GM18498 (cell line): ENCODE measurements around the gene LTBP2.

Experiments
- ATAC-seq: cut with Tn5 transposase; IDR thresholded peaks from one replicate; pipeline ENCODE4 v1.9.1; 2021; ENCODE audit warnings: mild to moderate bottlenecking, moderate library complexity; ENCODE audit not compliant: unreplicated experiment

Gene LTBP2

DNA sequence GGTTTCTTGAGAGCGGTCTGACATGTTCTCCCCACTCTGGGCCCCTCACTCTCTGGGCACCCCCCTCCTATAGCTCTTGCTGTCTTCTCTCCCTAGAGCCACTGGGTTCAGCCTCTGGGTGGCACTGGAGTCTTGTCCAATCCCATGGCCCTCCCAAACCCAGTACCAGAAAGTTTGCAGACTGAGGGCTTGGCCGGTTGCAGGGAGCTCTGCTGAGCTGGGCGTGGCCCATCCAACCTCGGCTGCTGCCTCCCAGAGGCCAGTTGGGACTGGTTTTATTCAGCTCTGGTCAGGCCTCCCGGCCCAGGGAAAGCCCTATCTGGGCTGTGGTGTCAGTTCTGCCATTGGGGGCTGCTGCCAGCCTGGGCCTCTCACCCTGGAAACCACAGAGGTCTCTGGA is 80.6 kb downstream of the LTBP2 start:
- no peak for ATAC-seq

DNA sequence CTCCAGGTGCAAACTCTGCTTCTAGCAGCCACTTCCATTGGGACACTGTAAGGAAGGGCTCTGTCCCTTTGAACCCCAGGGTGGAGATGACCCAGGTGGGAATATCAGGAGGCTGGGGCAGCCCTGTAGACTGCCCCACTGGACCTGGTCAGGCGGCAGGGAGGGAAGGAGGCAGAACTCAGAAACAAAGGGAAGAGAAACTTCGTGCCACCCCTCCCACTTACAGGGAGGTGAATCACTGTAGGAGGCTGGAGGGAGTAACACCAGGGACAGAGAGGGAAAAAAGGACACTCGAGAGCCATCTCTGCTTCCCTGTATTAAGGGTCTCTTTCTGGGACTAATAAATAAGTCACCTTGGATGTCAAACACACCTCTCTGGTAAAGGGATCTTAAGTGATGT is 81.0 kb downstream of the LTBP2 start:
- no peak for ATAC-seq

DNA sequence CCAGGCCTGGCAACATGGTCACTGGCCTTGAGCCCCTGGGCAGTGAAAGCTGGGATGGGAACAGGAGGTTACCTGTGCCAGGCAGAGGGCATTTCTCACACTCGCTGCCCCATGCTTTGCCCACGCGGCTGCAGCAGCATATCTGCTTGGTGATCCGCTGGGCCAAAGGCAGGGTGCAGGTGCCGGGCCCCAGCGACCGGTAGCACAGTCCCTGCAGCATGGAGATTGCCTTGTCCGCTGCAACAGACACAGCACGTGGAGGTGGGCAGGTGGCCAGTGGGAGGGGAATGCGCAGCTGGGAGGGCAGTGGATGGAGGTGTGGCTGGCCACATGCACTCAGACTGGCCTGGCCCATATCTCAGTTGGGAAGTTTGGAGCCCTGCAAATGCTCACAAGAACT is 83.2 kb downstream of the LTBP2 start:
- ATAC-seq: no peak

DNA sequence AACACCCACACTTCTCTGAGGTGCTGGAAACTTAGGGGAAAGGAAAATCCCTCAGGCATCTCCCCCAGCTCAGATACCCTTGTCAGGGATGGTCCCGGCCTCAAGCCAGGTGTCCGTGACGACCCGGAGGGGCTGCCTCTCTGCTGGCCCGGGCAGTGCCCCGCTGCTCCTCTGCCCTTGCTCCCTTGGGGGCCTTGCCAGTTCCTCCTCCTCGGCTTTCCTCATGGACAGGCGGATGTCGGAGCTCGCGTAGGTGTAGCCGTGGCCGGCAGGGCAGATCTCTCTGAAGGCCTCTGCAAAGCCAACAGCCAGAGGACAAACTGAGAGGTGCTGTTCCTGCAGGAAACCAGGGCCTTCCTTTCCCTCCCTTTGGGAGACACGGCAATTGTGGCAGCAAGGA is 83.6 kb downstream of the LTBP2 start:
- ATAC-seq: no peak

DNA sequence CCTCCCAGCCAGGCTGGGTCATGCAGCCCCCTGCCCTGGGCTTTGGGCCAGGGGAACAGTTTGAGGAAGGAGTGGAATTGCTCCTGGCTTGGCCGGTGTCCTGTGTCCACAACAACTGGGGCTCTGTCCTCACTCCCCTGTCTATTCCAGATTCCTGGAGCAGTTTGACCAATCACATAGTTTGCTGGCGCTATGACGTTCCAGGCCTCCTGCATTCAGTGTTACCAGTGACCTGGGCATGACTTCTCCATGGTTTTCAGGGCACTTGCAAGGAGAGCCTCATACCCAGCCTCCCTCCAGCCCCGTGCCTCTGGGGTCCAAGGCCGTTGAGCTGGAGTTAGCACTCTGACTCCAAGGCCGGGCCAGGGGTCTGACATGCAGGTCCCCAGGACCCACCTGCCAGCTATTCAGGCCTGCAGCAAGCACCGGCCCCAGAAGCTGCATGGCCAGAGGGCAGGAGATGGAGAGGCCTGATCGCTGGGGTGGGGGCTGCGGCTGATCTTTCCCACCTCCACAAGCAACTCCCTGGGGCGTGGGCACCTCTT is 84.2 kb downstream of the LTBP2 start:
- no peak for ATAC-seq

DNA sequence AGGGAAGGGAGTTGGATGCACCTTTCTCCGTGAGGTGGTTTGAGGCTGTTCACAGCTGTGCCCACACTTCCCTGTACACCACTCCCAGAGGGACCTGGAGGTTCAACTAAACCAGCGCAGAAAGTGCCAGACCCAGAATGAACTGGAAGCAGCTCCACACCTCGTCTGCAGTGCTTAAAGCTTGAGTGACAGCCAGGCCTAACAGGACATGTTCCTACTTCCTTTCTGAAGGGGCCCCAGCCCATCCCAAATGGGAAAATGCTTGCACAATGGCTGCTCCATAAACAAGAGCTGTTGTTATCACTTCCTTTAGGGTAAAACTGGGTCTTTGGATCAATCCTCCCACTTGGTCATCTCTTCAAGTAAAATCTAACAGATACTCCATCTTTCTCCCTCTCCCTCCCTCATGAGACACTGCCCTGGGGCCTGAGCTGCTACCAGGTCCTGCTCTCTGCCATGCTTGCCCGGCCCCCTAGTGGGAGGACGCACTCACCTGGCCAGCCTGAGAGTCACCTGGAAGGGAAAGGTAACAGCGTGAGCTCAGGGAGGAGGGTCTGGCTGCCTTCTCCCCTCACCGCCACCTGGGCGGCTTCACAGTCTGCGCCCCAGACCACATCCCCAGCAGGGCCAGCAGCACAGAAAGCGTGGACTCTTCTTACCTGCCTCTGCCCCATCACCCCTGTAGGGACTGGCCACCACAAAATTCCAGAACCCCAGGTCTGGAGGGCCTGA is 85.0 kb downstream of the LTBP2 start:
- no peak for ATAC-seq

DNA sequence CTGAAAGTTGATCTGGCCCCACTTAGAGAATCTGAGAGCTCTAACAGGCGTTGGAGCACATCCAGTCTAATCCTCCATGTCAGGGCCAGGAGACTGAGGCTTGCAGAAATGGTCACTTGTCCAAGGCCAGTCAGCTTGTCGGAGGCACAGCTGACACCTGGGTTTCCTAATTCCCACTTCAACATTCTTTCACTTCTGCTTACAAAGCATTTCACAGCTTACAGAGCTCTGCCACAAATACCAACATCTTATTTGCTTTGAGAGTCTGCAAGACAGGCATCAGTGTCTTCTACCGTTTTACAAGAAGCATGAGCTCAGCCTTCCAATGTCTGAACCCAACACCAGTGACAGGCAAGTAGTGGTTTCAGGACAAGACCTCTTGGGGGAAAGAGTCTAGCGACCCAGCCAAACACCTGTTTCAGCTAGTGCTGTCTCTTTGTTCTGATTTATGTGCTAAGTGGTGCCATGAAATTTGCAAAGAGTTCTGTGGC is 86.6 kb downstream of the LTBP2 start:
- ATAC-seq: no peak

DNA sequence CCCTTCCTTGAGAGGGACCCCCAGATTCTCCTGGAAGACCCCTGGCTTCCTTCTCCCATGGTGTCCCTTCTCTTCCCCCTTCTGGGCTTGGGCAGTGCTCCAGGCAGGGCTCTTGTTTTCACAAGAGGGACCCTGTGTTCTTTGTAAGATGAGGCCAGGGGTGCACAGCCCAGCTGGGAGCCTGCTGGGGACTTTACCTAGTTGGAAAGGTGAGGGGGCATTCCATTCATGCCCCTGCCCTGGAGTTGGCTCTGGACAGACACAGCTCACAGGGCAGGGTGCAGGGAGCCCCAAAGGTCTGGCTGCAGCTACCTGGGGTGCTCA is 87.3 kb downstream of the LTBP2 start:
- no peak for ATAC-seq

DNA sequence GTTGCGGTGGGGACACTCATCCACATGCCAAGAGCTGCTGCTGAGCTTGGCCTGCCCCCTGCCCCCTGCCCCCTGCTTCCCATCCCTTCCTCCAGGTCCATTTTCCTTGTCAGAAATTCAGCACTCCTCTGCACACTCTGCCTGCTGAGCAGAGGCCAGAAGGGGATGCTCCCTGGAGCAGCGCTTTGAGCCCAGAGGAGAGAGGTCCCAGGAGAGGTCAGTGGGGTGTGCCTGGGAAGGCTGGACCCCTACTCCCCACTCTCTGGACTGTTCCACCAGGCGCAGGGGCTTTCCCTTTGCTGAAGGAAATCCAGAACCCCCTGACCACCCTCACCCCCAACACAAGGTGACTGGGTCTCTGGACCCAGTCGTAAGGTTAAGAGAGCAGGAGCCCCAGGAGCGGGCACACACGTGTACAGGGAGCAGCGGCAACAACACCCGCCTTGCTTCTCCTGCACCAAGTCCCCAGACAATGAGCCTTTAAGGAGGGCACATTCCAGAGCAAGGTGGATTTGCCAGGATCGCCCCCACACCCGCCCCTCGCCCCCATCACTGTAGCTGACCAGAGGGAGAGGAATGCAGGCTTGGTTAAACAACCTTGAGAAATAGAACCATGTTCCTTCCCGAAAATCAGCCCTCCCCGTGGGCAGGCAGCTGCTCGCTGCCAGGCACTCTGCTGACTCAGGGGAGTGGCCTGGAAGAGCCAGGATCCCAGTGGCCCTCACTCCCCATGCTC is 87.8 kb downstream of the LTBP2 start:
- no peak for ATAC-seq

DNA sequence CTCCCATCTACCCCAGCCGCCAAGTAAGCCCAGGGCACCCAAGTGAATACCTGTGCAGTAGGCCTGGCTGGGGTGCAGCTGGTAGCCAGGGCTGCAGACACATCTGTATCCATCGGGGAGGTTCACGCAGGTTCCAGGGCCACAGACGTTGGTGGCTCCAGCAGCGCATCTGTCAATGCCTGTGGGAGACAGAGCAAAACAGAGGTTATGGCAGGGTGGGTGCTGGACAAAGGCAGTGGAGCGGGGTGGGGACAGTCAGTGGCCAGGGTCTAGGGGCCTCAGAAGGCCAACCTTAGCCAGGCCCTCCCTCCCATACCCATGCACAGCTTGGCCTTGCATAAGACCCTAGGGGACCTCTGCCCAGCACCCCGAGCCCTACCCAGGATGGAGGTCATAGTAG is 89.3 kb downstream of the LTBP2 start:
- ATAC-seq: no peak

DNA sequence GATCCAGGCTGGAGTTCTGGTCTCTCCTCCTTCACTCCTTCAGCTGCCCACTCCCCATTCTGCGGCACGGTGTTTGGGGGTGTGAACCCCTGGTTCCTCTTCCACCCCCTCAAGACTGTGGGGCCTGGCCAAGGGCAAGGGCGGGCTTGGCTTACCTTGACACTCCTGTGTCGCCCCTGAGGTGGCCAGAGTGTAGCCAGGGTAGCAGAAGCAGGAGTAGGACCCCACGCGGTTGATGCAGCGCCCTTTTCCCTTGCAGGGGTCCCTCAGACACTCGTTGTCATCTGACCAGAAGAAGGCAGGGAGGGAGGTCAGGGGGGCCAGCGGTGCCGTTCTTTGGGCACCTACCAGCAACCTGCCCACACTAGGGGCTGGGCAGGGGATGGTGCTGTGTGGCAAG is 90.3 kb downstream of the LTBP2 start:
- ATAC-seq: no peak

DNA sequence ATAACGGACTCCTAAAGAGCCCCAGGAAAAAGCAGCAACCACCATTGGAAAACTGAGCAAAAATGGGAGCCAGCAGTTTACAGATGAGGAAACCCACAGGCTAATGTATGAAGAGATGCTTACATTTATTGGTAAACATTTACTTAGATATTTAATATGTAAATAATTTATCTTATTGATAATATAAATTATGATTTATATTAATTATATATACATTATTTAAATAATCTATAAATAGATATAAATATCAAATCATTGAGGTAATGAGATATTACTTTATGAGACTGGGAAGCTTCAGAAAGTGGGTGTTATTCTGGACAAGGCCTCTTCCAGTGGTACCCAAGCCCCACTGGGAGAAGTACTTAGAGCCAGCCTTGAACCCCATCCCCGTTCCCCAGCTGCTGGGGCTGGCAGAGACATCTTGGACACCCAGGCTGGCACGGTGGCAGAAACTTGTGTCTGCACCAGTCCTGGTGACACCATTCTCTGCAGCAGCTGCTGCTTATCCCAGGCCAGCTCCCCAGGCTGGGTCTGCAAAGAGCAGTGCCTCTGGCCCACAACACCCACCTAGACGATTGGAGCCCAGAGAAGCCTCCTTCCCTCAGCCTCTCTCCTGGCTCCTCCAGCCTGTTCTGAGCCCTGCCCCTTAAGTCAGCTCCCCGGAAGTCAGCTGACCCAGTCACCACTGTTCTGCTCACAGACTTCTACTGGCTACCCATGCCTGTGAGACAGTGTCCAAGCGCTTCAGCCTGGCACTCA is 92.5 kb downstream of the LTBP2 start:
- no peak for ATAC-seq

DNA sequence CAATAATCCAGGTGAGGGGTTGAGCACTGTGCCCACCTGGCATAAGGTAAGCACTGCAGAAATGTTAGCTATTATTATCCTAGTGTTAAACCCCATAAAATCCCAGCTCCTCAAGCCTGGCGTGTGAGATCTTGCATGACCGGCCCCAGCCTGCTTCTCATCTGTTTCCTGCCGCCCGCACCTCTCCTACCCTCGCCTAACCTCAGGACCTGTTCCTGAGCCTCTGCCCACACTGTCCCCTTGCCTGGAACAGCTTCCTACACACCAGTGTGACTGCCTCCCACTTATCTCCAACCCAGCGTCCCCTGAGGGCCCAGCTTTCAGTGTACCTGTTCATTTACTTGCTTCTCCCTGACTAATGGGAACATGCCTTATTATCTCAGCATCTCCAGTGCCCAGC is 93.8 kb downstream of the LTBP2 start:
- no peak for ATAC-seq

DNA sequence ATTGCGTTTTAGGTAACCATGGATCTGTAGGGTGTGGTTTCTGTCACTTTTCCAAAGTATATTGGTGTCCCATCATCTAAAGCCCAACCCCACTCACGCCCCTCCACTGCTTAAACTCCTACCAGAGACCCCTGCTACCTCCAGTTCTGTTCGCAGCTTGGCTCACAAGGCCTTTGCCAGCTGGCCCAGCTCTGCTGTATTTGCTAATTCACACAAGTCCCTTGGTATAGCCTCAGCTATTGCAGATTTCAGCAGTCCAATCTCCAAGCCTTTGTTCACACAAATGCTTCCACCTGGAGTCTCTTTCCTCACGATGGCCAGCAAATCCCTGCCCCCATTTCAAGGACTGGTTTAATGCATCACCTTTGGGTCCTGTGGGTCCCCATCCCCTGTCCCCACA is 94.3 kb downstream of the LTBP2 start:
- ATAC-seq: no peak

DNA sequence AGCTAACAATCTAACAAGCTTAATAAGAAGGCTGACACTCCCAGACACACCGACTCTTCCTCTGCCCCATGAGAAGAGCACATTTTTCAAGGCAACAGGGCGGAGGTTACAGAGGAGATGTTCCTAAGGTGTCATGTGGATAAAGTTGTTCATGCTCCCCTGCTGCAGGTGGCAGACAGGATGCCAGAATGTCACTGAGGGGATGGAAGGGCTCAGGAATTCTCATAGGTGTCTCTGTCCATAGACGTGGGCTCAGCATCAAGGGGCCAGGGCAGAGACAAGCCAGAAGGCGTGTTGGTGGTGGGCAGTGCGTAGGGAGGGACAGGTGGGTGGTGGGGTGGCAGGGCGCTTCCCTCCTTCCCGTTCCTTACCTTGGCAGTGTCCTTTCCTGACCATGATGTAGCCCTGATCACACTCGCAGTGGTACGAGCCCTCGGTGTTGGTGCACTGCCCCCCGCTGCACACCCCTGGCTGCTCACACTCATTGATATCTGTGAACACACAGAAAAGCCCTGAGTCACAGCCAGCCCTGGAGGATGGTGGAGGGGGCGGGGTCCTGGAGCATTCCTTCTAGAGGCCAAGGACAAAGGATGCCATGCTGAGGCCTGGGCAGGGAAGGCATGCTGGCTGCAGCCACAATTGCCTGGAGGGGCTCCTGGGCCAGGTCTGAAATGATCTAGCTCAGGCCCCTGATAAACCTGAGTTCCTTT is 95.4 kb downstream of the LTBP2 start:
- no peak for ATAC-seq

DNA sequence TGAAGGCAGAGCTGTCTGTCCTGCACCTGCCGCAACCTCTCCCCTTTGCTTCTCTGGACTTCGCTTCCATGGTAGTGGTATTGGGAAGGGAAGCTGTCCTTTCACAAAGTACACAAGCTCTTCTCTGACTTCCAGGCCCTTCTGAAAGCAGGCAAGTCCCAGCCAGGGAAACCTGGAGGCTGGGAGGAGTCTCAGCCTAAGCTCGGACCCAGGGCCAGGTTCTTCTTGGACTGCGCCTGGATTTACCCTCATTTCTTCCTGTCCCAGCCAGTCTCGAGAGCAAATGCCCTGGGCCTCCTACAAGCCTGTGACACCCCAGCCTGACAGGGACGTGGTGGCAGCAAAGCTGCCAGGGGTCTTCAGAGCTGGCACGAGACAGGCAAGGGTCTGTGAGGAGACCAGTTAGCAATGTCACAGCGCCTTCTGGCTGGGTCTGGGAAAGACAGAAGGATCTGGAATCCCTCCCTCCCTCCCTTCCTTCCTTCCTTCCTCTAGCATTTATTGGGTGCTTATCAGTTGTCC is 96.1 kb downstream of the LTBP2 start:
- ATAC-seq: no peak

DNA sequence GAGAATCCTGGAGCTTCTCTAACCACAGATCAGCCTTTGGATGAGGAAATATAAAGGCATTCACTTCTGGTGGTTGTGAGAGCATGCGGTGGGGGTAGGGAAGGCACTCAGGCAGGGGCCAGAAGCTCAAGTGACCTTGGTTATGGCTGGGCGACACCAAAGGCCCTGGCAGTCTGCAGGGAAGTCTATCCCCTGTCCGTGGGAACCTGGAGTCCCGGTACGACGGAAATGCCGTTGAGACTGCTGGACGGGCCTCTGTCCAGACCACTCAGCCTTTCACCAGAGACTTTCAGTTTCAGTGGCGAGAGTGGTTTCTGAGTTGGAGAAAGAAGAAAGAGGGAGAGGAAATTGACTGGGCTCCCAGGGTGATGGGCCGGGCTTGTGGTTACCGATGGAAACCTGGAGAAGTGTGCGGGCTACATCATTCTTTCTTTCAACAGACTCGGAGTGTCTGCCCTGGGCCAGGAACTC is 97.5 kb downstream of the LTBP2 start:
- ATAC-seq: no peak

DNA sequence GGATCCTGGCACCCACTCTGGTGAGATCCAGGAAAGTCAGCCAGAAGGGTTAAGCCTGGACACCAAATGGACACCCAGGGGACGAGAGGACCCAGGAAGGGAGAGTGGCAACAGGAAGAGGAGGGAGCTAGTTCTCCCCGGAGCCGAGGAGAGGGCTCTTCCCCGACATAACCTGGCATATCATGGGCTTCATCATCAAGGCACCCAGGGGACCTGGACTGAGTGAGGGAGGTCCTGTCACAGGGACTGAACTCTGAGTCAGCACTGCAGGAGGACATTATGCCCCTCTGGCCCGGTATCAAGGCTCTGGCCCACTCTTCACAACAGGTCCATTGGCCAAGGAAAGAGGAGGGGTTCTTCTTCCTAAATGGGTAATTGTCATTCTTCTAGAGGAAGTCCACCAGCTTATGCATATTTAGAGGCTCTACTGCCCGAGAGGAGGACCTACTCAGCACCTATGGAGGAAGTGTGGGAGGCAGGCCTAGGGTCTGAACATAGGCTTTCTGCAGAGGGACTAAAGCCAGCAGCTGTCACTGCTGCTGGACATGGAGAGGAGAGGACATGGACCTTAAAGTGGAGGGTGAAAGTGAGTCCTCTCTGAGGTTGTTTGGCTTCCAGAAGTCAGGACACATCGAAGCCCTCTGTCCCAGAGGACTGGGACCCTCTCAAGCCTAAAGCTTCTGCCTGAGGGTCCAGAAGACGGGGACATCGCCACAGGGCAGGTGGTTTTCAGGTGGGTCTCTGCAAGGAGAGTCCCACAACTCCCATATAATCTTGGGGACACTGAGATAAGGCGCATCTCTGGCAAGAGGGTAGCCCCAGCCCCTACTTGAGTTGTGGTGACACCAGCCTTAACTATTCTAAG is 99.8 kb downstream of the LTBP2 start:
- no peak for ATAC-seq

DNA sequence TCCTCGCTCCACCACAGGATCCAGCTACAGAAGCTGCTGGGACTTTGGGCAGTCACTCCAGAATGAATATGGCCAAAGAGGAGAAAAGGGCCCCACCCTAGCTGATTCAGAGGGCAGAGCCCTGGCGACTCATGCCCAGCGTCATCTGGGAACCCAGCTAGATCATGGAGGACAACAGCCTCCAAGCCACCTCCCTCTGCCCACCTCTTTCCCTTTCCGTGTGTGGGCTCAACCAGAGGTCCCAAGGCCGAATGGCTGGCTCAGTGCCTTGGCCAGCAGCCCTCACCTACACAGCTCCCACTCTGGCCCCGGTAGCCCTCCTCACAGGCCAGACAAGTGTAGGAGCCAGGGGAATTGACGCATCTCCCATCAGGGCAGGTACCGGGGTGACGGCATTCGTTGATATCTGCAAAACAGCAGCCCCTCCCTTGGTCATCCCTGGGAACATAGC is 101.1 kb downstream of the LTBP2 start:
- no peak for ATAC-seq
